Keratinocyte (primary cell): ENCODE measurements around the gene ATF7. TPM values are rescaled to one million over a fixed set of nuclear protein-coding genes. Genes with fewer than 3 reads are reported as not detected.

Source experiments
- DNase-seq: peaks from one replicate; pipeline ENCODE4 v3.0.0-alpha.2; 2011; ENCODE audit warnings: low read depth, missing footprints, low spot score
- FAIRE-seq: peaks from 2 replicates; lab custom pipeline; 2011; peaks lifted over from hg19 to GRCh38; lab: Jason Lieb, UNC
- H2AFZ ChIP-seq: 2 replicates; pipeline ENCODE4 v1.6.0; 2012; ENCODE audit warnings: low read length, control low read depth, inconsistent platforms; ENCODE audit not compliant: control insufficient read depth
- H3K27ac ChIP-seq: 2 replicates; pipeline ENCODE4 v1.5.1; 2011; ENCODE audit warnings: low read length; ENCODE audit not compliant: control insufficient read depth, insufficient read depth
- H3K27me3 ChIP-seq: 3 replicates; pipeline ENCODE4 v1.6.0; 2011; ENCODE audit warnings: low read length; ENCODE audit not compliant: control insufficient read depth, insufficient read depth; ENCODE audit errors: extremely low read depth
- H3K36me3 ChIP-seq, 2 experiments: 2 replicates in 1 of 2; 3 replicates in 1 of 2; pipeline ENCODE4 v1.5.1; 2011; ENCODE audit warnings: low read length in 2 of 2, mild to moderate bottlenecking in 1 of 2; ENCODE audit not compliant: control insufficient read depth in 2 of 2, insufficient read depth in 2 of 2; ENCODE audit errors: extremely low read depth in 1 of 2
- H3K4me1 ChIP-seq: 3 replicates; pipeline ENCODE4 v1.5.1; 2011; ENCODE audit warnings: low read length; ENCODE audit not compliant: control insufficient read depth, insufficient read depth; ENCODE audit errors: extremely low read depth
- H3K4me2 ChIP-seq: 3 replicates; pipeline ENCODE4 v1.6.0; 2011; ENCODE audit warnings: low read depth, low read length; ENCODE audit not compliant: control insufficient read depth, insufficient read depth; ENCODE audit errors: extremely low read depth
- H3K4me3 ChIP-seq, 3 experiments: fragments of 200-600 bp in 1 of 3; sonication (generic) in 1 of 3; 2 replicates in 2 of 3; 3 replicates in 1 of 3; pipeline ENCODE4 v1.5.1; 2011 to 2016; ENCODE audit warnings: low read length in 3 of 3, mild to moderate bottlenecking in 3 of 3, control low read depth in 2 of 3, inconsistent platforms in 1 of 3, low read depth in 1 of 3, mixed read lengths in 1 of 3, mixed run types in 1 of 3, moderate library complexity in 1 of 3; ENCODE audit not compliant: control insufficient read depth in 2 of 3, insufficient read depth in 2 of 3; ENCODE audit errors: extremely low read depth in 1 of 3
- H3K79me2 ChIP-seq: 2 replicates; pipeline ENCODE4 v1.6.0; 2012; ENCODE audit warnings: low read length; ENCODE audit not compliant: control insufficient read depth, insufficient read depth
- H3K9ac ChIP-seq: 3 replicates; pipeline ENCODE4 v1.6.0; 2011; ENCODE audit warnings: low read length; ENCODE audit not compliant: control insufficient read depth, insufficient read depth; ENCODE audit errors: extremely low read depth
- H3K9me1 ChIP-seq: 3 replicates; pipeline ENCODE4 v1.6.0; 2011; ENCODE audit warnings: low read length; ENCODE audit not compliant: control insufficient read depth, insufficient read depth; ENCODE audit errors: extremely low read depth
- H3K9me3 ChIP-seq: 2 replicates; pipeline ENCODE4 v1.5.1; 2012; ENCODE audit warnings: low read depth, low read length; ENCODE audit not compliant: control insufficient read depth
- H4K20me1 ChIP-seq: 3 replicates; pipeline ENCODE4 v1.6.0; 2011; ENCODE audit warnings: low read length; ENCODE audit not compliant: control insufficient read depth, insufficient read depth; ENCODE audit errors: extremely low read depth
- CTCF ChIP-seq, 3 experiments: IDR thresholded peaks in 1 of 3; conservative IDR thresholded peaks in 1 of 3; optimal IDR thresholded peaks in 1 of 3; 2 replicates in 2 of 3; 3 replicates in 1 of 3; pipeline versions ENCODE3 to v1.5.1; 2011; ENCODE audit warnings: low read length in 3 of 3, mild to moderate bottlenecking in 3 of 3, moderate library complexity in 2 of 3, control low read depth in 1 of 3, inconsistent platforms in 1 of 3; ENCODE audit not compliant: insufficient read depth in 2 of 3; ENCODE audit errors: extremely low read depth in 1 of 3
- EZH2 ChIP-seq: IDR thresholded peaks from one replicate; pipeline ENCODE4 v1.6.1; 2012; ENCODE audit warnings: inconsistent platforms, mild to moderate bottlenecking, low read length, moderate library complexity
- dilution Hi-C: fragments of 300-500 bp; cut with MboI; formaldehyde crosslinking; loops from one replicate; pipeline ENCODE4 v1.7.0; 2020; ENCODE audit warnings: low sequenced_read_pairs; ENCODE audit not compliant: extremely low pct_ligation_motif_present
- polyA plus RNA-seq, 5 experiments: library from polyadenylated mRNA; depleted of rRNA in 3 of 5; stranded (reverse) in 3 of 5; stranded (forward) in 1 of 5; unstranded in 1 of 5; fragments of >200 nt; gene quantifications; 1 replicate in 1 of 5; 2 replicates in 3 of 5; 3 replicates in 1 of 5; pipeline versions ENCODE4 v1.2.1 to v1.2.3, GENCODE V29; 2011 to 2012; ENCODE audit warnings: missing spikeins in 2 of 5, low read depth in 1 of 5, low replicate concordance in 1 of 5

The ATF7 gene
- polyA plus RNA-seq, 1 donor (not counting 4 experiments of a cell fraction or from before 2014, with no cell fraction given), result 16.3 TPM

GRCh38 chr12:53664191-53664590, 38.0 kb upstream of the ATF7 start:
- Histone ChIP-seq H3K79me2 (no peaks in the 10 kb centered on the region), H3K9me3 (no peaks in the 10 kb centered on the region), H3K27ac (no peak overlapping the region), H3K27me3 (no peaks in the 10 kb centered on the region), H3K4me2 (no peak overlapping the region), H3K36me3 (peaks cover 12 to 18% of the 10 kb centered on the region in 2 experiments), H3K9ac (no peak overlapping the region), H3K9me1 (no peaks in the 10 kb centered on the region), H4K20me1 (no peaks in the 10 kb centered on the region), H3K4me3 (no peak overlapping the region), H3K4me1 (peaks cover 6% of the 10 kb centered on the region), H2AFZ (no peak overlapping the region)
- no peak for DNase-seq
- TF ChIP-seq CTCF (optimal IDR thresholded peaks at IDR 0.05 in 1 of 3, IDR thresholded peaks at IDR 0.05 in 1 of 3, conservative IDR thresholded peaks at IDR 0.05 in 1 of 3; ENCODE audit: extremely low read depth in 1 of 3, insufficient read depth in 2 of 3, low read length in 3 of 3), result no peak
- no peak for TF ChIP-seq EZH2
- dilution Hi-C loops, result no loop called here
- FAIRE-seq, result no peak

- H3K9me1 ChIP-seq, result no peaks in the 10 kb centered on the region
- TF ChIP-seq CTCF (optimal IDR thresholded peaks at IDR 0.05 in 1 of 3, IDR thresholded peaks at IDR 0.05 in 1 of 3, conservative IDR thresholded peaks at IDR 0.05 in 1 of 3; ENCODE audit: extremely low read depth in 1 of 3, insufficient read depth in 2 of 3, low read length in 3 of 3) (no peak), EZH2 (no peak)
- FAIRE-seq, result no peak
- H4K20me1 ChIP-seq, result no peaks in the 10 kb centered on the region
- no peak overlapping the region for H3K27ac ChIP-seq
- no peaks in the 10 kb centered on the region for H3K79me2 ChIP-seq
- peaks cover 8% of the 10 kb centered on the region for H3K4me1 ChIP-seq
- no peak overlapping the region for H3K9ac ChIP-seq
- peaks cover 5 to 8% of the 10 kb centered on the region in 2 experiments for H3K36me3 ChIP-seq
- H3K4me3 ChIP-seq, result no peak overlapping the region
- no peak for DNase-seq
- H3K27me3 ChIP-seq, result no peaks in the 10 kb centered on the region
- dilution Hi-C loops, result no loop called here
- no peak overlapping the region for H2AFZ ChIP-seq
- H3K9me3 ChIP-seq, result no peaks in the 10 kb centered on the region
- no peak overlapping the region for H3K4me2 ChIP-seq
Observed at GRCh38 chr12:53660041-53660440, 33.9 kb upstream of the ATF7 start.
